ENCODE results near the gene RCSD1. TPM values are rescaled to one million over a fixed set of nuclear protein-coding genes. Genes with fewer than 3 reads are reported as not detected.

The RCSD1 gene
- total RNA-seq, 1 experiment from 2014 or later, result 0.50 TPM

DNA sequence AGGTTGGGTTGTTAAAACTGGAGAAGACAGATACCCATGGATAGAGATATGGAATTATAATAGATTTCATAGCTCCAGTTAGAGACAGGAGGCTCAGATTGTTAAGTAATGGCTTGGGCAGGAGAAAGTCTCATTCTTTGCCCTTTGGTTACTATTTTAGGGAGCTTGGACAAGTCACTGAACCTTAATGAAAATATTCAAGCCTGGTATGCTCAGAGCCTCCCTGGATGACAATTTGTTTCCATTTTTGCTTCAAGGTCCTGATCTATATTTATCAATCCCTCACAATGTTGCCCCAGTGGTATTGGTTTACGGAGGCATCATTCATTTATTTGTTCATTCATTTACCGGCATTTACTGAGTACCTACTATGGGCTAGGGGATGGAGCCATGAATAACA lies 37.5 kb downstream of the RCSD1 start:
- ATAC-seq (no peak), DNase-seq (ENCODE audit: low spot score) (no peak)
- peaks cover 18% of the 10 kb centered on the region for H3K4me1 Mint-ChIP-seq
- no peak for TF ChIP-seq FOXP1 (CRISPR knock-in tag; IDR thresholded peaks at IDR 0.05; ENCODE audit: borderline replicate concordance)
- no peaks in the 10 kb centered on the region for H3K36me3 Mint-ChIP-seq
- no peaks in the 10 kb centered on the region for H3K9me3 Mint-ChIP-seq
- H3K27me3 Mint-ChIP-seq (ENCODE audit: low read depth), result no peaks in the 10 kb centered on the region; the same call in 1 of the 2 replicates
- CTCF ChIA-PET, result interaction anchor here (1.1 to 1.4 kb wide), 2 partner anchors 21 to 128 kb away, joined by 4 read pairs; no protein-coding TSS in a partner anchor
- POLR2A ChIA-PET, result no interaction called here
- H3K4me3 Mint-ChIP-seq, result no peak overlapping the region
- no peak overlapping the region for H3K27ac Mint-ChIP-seq

DNA sequence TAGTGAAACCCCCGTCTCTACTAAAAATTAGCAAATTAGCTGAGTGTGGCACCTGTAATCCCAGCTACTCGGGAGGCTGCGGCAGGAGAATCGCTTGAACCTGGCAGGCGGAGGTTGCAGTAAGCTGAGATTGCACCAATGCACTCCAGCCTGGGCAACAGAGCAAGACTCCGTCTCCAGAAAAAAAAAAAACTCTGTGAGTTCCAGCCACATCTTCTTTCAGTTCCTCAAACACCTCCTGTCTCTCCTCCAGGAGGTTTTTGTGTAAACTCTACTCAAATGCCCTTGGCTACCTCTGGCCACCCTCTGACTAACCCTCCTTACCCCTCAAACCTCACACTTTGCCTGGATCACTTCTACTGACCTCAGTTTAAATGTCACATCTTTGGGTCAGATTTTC lies 38.1 kb downstream of the RCSD1 start:
- no peak overlapping the region for H3K4me3 Mint-ChIP-seq
- POLR2A ChIA-PET, result no interaction called here
- no peak overlapping the region for H3K27ac Mint-ChIP-seq
- CTCF ChIA-PET, result interaction anchor here (1.1 to 1.4 kb wide), 2 partner anchors 20 to 128 kb away, joined by 4 read pairs; no protein-coding TSS in a partner anchor
- no peak for DNase-seq (ENCODE audit: low spot score)
- ATAC-seq, result no peak
- no peaks in the 10 kb centered on the region for H3K36me3 Mint-ChIP-seq
- H3K9me3 Mint-ChIP-seq, result no peaks in the 10 kb centered on the region
- H3K4me1 Mint-ChIP-seq, result peaks cover 18% of the 10 kb centered on the region
- H3K27me3 Mint-ChIP-seq (ENCODE audit: low read depth), result no peaks in the 10 kb centered on the region
- TF ChIP-seq SOX15 (CRISPR knock-in tag; IDR thresholded peaks at IDR 0.05) (no peak), MXD4 (CRISPR knock-in tag; IDR thresholded peaks at IDR 0.05; ENCODE audit: borderline replicate concordance) (no peak), RORB (CRISPR knock-in tag; IDR thresholded peaks at IDR 0.05) (no peak), FOXP1 (CRISPR knock-in tag; IDR thresholded peaks at IDR 0.05; ENCODE audit: borderline replicate concordance) (no peak), FOXJ3 (CRISPR knock-in tag; IDR thresholded peaks at IDR 0.05; ENCODE audit: borderline replicate concordance) (no peak), ZNF416 (CRISPR knock-in tag; IDR thresholded peaks at IDR 0.05) (no peak), TEAD1 (CRISPR knock-in tag; IDR thresholded peaks at IDR 0.05) (no peak), ZNF121 (CRISPR knock-in tag; IDR thresholded peaks at IDR 0.05) (no peak), ZNF219 (CRISPR knock-in tag; IDR thresholded peaks at IDR 0.05; ENCODE audit: borderline replicate concordance) (no peak), NFYB (CRISPR knock-in tag; conservative IDR thresholded peaks at IDR 0.05; ENCODE audit: low read depth) (no peak), CREB1 (CRISPR knock-in tag; IDR thresholded peaks at IDR 0.05) (no peak)
- TF ChIP-seq, protein P1, sequence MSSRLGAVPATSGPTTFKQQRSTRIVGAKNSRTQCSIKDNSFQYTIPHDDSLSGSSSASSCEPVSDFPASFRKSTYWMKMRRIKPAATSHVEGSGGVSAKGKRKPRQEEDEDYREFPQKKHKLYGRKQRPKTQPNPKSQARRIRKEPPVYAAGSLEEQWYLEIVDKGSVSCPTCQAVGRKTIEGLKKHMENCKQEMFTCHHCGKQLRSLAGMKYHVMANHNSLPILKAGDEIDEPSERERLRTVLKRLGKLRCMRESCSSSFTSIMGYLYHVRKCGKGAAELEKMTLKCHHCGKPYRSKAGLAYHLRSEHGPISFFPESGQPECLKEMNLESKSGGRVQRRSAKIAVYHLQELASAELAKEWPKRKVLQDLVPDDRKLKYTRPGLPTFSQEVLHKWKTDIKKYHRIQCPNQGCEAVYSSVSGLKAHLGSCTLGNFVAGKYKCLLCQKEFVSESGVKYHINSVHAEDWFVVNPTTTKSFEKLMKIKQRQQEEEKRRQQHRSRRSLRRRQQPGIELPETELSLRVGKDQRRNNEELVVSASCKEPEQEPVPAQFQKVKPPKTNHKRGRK (CRISPR knock-in tag; IDR thresholded peaks at IDR 0.05; ENCODE audit: borderline replicate concordance), result no peak
- TF ChIP-seq, protein P2, sequence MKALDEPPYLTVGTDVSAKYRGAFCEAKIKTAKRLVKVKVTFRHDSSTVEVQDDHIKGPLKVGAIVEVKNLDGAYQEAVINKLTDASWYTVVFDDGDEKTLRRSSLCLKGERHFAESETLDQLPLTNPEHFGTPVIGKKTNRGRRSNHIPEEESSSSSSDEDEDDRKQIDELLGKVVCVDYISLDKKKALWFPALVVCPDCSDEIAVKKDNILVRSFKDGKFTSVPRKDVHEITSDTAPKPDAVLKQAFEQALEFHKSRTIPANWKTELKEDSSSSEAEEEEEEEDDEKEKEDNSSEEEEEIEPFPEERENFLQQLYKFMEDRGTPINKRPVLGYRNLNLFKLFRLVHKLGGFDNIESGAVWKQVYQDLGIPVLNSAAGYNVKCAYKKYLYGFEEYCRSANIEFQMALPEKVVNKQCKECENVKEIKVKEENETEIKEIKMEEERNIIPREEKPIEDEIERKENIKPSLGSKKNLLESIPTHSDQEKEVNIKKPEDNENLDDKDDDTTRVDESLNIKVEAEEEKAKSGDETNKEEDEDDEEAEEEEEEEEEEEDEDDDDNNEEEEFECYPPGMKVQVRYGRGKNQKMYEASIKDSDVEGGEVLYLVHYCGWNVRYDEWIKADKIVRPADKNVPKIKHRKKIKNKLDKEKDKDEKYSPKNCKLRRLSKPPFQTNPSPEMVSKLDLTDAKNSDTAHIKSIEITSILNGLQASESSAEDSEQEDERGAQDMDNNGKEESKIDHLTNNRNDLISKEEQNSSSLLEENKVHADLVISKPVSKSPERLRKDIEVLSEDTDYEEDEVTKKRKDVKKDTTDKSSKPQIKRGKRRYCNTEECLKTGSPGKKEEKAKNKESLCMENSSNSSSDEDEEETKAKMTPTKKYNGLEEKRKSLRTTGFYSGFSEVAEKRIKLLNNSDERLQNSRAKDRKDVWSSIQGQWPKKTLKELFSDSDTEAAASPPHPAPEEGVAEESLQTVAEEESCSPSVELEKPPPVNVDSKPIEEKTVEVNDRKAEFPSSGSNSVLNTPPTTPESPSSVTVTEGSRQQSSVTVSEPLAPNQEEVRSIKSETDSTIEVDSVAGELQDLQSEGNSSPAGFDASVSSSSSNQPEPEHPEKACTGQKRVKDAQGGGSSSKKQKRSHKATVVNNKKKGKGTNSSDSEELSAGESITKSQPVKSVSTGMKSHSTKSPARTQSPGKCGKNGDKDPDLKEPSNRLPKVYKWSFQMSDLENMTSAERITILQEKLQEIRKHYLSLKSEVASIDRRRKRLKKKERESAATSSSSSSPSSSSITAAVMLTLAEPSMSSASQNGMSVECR (CRISPR knock-in tag; IDR thresholded peaks at IDR 0.05; ENCODE audit: borderline replicate concordance), result no peak
- TF ChIP-seq, protein P3, sequence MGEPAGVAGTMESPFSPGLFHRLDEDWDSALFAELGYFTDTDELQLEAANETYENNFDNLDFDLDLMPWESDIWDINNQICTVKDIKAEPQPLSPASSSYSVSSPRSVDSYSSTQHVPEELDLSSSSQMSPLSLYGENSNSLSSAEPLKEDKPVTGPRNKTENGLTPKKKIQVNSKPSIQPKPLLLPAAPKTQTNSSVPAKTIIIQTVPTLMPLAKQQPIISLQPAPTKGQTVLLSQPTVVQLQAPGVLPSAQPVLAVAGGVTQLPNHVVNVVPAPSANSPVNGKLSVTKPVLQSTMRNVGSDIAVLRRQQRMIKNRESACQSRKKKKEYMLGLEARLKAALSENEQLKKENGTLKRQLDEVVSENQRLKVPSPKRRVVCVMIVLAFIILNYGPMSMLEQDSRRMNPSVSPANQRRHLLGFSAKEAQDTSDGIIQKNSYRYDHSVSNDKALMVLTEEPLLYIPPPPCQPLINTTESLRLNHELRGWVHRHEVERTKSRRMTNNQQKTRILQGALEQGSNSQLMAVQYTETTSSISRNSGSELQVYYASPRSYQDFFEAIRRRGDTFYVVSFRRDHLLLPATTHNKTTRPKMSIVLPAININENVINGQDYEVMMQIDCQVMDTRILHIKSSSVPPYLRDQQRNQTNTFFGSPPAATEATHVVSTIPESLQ (CRISPR knock-in tag; IDR thresholded peaks at IDR 0.05), result no peak
- TF ChIP-seq, protein P4, sequence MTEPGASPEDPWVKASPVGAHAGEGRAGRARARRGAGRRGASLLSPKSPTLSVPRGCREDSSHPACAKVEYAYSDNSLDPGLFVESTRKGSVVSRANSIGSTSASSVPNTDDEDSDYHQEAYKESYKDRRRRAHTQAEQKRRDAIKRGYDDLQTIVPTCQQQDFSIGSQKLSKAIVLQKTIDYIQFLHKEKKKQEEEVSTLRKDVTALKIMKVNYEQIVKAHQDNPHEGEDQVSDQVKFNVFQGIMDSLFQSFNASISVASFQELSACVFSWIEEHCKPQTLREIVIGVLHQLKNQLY (CRISPR knock-in tag; IDR thresholded peaks at IDR 0.05), result no peak

Data from WTC11 (cell line).